GM19372 (cell line): ENCODE data around the gene HPCA.
"Not testable (repeated sequence)": the region's sequence is repeated elsewhere in the genome, so short reads cannot be mapped to it uniquely, and the experiment has no call there.

Experiments
- ATAC-seq: cut with Tn5 transposase; IDR thresholded peaks from one replicate; pipeline ENCODE4 v1.9.1; 2021; ENCODE audit warnings: mild to moderate bottlenecking, low read depth, moderate library complexity; ENCODE audit not compliant: unreplicated experiment

HPCA gene

DNA sequence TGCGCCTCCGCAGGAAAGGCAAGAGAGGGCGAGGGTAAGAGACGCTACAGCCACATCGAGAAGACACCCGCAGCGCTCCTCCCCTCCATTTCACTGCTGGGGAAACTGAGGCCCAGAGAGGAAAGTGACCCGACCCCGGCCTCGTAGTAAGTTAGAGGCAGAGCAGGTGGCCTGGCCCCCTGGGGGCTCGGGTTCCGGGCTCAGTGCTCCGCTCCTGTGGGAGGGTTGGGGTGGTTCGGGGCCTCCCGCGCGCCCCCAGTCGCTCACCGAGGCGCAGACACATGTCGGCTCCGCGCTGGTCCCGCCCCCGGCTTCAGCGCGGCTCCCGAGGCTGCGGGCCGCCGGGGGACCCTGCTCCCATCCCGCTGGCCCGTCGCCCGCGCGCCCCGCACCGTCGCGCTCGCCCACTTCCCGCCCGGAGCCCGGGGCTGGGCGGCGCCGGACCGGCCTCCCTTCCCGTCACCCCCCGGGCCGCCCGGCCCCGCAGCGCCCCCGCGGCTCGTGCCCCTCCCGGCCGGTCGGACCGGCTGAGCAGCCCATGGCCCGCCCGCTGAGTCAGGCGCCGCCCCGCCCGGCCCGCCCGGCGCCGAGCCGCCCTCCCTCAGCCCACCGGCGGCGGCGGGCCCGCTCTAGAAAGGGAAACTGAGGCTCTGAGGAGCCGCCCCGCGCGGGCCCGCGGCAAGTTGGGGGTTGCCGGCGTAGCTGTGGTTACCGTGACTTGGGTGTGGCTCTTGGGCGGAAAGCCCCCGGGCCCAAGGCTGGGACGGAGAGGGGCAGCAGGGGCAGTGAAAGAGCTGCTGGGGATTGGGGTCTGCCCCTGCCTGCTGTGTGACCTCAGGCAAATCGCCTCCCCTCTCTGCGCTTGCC, 14.9 kb downstream of the HPCA start, which contains the start of gene TMEM54:
TSS of gene TMEM54 (minus strand) at position 434 of the 867 bp plus-strand sequence. CDS start at position 283, 151 bp downstream.
- ATAC-seq: no peak

DNA sequence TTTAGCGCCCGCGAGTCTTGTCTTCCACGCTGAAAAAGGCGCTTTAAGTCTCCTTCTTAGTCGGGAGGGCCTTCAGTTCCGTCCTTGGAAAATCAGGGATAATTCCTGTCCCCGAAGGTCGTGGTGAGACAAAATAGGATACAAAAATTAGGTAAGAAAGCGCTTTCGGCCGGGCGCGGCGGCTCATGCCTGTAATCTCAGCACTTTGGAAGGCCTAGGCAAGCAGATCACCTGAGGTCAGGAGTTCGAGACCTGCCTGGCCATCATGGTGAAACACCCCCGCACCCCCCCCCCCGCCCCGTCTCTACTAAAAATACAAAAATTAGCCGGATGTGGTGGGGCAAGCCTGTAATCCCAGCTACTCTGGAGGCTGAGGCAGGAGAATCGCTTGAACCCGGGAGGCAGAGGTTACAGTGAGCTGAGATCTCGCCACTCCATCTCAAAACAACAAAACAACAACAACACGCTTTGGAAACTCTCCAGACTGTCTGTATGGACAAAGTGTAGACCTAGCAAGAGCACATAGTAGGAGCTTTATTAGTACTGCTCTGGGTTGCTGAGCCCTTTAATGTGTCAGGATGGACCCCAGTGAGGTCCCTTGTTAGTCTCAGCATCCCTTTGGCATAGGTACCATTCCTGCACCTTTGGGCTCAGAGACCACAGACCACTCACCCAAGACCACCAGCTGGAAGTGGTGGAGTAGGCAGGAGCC, 15.7 kb downstream of the HPCA start:
- no peak for ATAC-seq

DNA sequence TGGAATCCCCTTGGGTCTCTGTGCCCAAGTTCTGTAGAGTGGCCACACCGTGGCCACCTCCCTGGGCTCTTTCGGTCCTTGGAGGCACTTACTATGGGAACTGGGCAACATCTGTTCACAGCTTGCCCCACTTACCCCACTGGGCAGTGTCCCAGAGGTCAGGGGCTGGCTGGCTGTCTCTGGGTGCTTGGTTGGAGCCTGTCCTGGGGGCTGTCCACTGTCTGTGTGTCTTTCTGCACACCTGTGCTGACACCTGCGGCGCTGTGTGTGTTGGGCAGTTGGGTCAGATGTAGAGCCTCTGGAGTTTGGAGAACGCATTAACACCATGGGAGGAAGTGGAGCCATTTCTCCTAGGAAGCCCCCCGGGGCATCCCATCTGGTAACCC, 16.2 kb downstream of the HPCA start:
- no peak for ATAC-seq

DNA sequence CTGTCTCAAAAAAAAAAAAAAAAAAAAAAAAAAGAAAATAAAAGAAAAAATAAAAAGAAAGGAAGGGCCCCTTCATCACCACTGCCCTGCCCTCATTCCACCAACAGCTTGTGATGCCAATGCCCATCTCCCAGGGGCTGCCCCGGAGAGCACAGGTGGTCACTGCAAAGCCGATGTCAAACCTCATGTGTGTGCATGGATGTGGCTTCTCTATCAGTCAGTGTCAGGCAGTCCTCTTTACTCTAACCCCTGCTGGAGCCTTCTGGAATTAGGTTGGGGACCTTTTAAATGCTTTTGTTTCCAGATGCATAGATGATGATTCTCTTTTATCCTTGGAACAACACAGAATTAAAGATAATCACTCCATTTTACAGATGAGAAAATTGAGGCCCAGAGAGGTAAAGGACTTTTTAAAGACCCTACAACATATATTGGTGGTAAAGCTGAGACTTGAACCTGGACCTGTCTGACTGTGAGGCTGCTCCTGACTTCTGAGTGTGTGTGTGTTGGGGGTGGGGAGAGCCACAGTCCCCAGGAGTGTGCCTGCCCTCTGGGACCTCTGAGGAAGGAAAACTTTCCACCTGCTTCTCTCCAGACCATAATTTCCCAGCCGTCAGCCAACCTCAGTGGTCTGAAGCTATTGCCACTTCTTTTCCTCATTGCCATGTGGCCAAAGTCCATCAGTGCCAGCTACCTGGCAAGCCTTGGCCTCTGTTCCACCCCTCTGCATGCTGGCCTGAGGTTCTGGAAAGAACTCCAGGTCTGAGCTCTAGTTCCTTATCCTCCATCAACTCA, 17.9 kb downstream of the HPCA start:
- no peak for ATAC-seq

DNA sequence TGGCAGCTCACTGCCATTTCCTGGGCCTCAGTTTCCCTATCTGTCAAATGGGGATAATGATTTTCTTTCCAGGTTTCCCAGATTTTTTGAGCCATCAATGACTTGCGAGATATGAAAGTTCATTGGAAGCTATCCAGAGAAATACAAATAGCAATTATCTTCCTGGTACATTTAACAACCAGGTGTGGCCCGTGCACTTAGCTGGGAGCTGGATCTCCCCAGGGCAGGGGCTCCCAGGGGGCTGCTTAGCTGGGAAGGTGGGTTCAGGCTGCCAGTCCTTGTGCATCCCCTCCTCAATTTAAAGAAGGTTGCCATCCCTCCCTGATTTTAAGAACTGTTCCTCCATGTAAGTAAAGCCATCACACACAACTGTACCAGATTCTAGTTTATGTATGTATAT, 18.5 kb downstream of the HPCA start:
- no peak for ATAC-seq

DNA sequence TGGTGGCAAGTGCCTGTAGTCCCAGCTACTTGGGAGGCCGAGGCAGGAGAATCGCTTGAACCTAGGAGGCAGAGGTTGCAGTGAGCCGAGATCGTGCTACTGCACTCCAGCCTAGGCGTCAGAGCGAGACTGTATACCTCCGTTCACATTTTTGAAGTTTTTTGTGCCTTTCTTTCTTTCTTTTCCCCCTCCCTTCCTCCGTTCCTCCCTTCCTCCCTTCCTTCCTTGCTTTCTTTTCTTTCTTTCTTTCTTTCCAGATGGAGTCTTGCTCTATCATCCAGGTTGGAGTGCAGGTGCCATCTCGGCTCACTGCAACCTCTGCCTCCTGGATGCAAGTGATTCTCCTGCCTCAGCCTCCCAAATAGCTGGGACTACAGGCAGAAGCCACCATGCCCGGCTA, 19.3 kb downstream of the HPCA start:
- ATAC-seq: not testable (repeated sequence)

DNA sequence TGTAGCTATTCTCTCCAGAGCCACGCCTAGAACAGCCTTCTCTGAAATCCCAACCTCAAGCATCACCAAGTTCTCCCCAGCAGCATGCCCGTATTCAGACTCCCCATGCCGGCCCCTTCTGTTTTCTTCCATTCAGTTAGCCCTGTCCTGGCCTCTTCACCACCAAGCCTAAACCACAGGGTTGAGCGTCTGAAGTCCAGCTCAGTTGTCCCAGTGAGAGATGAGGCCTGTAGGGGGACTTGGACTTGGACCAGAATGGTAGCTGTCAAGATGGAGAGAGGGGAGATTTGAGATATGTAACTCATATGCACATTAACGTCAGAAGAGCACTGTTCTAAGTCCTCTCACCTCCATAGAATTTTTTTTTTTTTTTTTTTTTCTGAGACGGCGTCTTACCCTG, 20.4 kb downstream of the HPCA start:
- ATAC-seq: no peak

DNA sequence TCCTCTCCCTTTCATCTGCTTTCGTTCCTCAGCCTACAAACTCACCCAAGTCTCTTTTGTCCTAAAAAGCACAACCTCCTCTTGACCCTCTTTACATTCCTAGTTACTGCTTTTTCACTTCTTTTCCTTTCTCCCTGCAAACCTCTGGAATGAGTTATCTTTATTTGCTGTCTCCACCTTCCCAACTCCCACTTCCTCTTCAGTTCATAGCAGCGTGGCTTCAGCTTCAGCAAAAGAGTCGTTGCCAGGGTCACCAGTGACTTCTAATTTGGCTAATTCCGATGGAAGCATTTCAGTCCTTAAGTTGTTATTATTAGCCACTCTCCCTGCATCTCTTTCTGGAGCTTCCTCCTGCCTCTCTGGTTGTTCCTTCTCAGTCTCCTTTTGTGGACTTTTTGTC, 21.1 kb downstream of the HPCA start:
- ATAC-seq: no peak

DNA sequence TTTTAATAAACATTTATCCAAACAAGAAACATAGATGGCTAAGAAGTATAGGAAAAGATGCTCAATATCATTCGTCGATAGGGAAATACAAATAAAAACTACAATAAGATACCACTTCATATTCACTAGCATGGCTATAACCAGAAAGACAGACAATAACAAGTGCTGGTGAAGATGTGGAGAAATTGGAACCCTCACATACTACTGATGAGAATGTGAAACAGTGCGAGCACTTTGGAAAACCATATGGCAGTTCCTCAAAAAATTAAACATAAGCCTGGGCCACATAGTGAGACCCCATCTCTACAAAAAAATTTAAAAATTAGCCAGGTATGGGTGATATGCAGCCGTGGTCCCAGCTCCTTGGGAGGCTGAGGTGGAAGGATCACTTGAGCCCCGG, 24.0 kb downstream of the HPCA start:
- no peak for ATAC-seq

DNA sequence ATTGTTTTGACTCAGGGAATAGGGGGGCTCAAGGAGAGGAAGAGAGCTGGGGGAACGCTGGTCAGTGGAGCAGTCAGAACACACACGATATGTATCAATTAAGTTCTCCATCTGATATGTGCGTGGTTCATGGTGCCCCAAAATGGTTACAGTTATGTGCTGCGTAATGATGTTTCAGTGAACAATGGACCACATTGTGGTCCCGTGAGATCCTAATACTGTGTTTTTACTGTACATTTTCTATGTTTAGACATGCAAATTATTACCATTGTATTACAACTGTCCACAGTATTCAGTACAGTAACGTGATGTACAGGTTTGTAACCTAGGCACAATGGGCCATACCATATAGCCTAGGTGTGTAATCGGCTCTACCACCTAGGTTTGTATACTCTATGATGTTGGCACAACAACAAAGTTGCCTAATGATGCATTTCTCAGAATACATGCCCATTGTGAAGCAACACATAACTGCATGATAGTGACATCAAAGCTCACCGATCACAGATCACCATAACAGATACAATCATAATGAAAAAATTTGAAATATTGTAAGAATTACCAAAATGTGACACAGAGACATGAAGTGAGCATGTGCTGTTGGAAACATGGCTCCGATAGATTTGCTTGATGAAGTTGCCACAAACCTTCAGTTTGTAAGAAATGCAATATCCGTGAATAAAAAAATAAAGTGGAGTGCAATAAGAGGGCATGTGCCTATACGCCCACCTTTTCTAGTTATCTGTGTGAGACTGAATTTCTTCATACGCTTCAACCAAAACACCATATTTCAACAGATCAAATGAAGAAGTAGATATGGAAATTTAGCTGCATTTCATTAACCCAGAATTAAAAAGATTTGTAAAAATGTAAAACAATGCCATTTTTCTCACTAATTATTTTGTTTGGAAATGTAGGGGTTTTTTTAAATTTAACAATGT, 29.7 kb downstream of the HPCA start:
- ATAC-seq: no peak

DNA sequence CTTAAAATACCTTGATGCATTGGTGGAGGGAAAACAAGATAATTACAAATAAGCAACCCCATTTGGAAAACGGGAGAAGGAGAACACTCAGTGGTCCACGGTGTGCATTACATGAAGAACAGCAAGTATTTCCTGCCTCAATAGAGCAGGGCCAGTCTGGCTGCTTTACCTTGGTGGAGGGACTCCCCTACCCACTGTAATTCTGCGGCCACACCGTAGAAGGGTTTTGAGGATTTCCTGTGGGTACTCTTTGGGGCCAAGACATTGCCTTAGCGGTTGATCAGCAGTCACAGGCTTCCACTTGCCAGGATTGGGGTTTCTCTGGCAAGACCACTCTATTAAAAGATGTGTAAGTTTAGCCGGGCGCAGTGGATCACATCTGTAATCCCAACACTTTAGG, 31.2 kb downstream of the HPCA start:
- no peak for ATAC-seq

DNA sequence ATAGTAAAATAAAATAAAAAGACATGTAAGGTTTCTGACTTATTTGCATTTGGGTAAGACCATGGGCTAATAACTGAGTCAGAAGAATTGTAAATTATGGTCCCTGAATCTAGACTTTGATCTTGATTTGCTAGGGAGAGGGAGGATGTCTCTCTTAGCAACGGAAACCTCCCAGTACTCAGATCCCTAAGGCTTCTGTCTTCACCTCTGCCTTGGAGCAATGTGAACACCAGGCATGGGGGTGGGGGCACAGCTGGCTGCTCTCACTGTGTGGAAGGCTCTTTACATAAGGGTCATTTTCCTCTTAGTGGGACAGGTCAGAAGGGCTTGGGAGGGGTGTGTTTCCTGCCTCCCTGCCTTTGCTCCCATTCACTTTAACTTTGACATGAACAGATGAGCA, 31.9 kb downstream of the HPCA start:
- no peak for ATAC-seq

DNA sequence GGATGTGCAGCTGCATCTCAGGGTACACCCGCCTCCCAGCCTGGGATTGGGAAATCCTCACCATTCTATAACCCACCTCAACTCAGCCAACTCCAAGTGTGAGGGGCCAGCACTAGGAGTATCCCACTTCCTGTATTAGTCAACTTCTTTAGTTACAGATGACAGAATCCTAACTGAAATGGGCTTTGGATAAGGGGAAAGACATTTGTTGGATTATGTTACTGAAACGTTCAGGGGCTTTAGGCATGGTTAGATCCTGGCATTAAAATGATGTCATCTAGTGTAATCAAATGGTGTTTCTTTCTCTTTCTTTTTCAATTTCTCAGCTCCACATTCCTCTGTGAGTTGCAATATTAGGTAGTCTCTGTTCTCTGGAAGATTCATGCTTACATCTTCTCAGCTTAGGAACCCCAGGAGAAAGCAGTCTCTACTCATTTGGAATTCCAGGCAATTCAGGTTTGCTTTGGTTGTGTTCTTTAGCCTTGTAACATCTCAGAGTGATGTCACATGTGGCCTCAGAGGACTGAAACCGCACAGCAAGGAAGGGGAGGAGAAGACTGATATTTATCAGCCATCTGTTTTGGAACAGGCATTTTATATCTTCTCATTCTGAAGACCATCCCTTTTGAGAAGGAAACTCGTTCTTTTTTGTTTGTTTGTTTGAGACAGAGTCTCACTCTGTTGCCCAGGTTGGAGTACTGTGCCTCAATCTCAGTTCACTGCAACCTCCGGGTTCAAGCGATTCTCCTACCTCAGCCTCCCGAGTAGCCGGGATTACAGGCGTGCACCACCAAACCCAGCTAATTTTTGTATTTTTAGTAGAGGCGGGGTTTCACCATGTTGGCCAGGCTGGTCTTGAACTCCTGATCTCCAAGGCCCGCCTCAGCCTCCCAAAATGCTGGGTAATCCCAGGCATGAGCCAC, 33.8 kb downstream of the HPCA start:
- ATAC-seq: no peak

DNA sequence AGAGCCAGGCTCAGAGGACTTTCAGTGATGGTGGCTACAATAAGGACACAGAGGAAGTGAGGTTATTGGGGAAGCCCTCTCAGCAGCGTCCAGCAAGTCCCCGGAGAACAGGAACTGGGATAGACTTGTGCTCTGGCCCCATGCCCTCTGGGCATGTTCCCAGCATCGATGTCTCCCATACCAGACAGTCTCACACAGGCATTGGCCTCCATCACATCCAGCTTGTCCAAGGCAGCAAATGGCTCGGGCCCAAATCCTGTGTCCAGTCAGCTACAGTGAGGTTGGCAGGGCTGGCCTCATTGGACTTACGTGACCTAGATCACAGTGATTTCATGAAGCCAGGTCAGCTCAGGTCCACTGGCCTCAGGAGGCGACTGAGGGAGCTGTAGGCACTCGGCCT, 34.5 kb downstream of the HPCA start:
- ATAC-seq: no peak

DNA sequence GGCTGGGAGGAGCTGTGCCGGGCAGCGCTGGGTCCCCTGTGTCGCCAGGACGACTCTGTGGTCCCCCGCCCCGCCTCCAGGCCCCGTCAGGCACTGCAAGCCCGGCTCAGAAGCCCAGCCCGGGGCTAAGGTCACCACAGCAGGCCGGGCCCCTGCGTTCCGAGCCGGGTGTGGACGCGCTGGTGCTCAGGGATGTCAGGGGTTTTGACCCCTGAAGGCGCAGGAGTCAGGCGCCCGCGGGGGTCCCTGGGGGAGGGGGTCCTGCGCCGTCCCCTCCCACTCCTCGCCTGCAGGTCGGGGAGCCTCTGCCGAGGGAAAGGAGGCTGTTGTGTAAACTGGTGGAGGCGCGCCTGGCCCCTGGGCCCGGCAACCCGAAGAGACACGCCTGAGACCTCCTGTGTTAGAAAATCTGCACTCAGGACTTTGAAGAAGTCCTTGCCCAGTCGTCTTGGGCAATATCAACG, 38.6 kb downstream of the HPCA start:
- ATAC-seq: no peak

DNA sequence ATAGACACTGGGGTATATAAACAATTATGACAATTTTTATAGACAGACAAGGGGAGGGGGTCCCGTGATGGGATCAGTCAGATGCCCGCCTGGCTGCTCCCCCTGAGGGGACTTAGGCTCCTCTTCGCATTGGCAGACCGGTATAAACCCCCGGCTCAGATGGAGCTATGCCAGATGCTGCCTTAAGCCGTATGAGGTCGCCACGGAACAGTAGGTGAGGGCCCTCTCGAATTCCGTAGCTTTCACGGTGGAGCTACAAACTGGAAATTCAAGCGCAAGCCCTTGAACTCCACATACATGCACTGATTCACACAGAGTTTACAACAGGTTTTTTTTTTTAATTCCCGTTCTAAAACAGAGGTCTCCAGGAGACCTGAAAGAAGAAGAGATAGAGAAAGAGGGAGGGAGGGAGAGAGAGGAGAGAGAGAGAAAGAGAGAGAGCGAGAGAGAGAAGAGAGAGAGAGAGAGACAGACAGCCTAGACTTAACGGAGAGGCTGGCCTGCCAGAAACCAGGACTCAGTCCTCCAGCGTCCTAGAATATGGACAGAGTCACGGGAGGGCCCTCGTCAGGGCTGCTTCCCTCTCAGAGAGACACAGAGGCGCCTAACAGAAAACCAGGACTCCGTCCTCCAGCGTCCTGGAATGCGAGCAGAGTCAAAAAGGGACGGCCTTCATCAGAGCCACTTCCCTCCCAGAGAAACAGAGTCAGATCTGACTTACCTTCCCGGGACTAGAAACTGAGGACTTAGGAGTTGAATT, 39.3 kb downstream of the HPCA start:
- no peak for ATAC-seq

DNA sequence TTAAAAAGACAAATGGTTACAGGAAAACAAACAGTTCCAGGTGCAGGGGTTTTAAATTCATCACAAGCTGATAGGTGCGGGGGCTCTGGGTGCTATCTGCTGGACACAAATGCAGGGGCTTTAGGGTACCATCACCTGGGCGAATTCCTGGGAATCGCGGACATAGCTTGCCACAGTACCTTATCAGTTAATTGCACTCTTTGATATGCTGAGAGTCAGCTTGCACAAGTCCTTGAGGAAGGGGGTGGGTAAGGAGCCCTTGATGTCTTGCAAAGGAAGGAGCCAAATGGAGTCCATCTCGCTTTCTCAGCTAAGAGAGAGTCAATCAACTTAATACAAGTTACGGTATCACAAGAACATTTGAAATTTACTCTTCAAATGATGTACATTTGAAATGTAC, 40.3 kb downstream of the HPCA start:
- no peak for ATAC-seq

DNA sequence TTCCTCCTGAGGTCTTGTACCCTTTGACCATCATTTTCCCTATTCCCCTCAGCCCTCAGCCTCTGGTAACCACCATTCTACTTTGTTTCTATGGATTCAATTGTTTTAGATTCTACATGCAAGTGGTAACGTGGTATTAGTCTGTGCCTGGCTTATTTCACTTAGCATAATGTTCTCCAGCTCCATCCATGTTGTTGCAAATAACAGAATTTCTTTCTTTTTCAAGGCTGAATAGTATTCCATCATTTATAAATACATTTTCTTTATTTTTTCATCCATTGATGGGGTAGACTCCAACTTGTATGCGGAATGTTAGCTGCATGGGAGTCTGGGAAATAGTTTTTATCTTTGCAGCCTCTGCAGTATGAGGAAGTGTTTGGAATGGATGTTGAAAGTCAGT, 41.1 kb downstream of the HPCA start:
- no peak for ATAC-seq
